Mesothelial cell of epicardium (in vitro differentiated cells): ENCODE data around the gene ARHGAP44. TPM values are rescaled to one million over a fixed set of nuclear protein-coding genes. Genes with fewer than 3 reads are reported as not detected.

Source experiments
- DNase-seq, 2 experiments: peaks; one replicate each; pipeline ENCODE4 v3.0.0; 2021; ENCODE audit warnings: low spot score in 2 of 2; ENCODE audit not compliant: unreplicated experiment in 2 of 2
- H3K27ac Mint-ChIP-seq: 2 replicates; pipeline ENCODE4 v1.8.0; 2021; ENCODE audit warnings: mixed read lengths
- H3K27me3 Mint-ChIP-seq: 2 replicates; pipeline ENCODE4 v1.8.0; 2021; ENCODE audit warnings: low read depth, mixed read lengths
- H3K36me3 Mint-ChIP-seq: 2 replicates; pipeline ENCODE4 v1.8.0; 2021; ENCODE audit warnings: mixed read lengths
- H3K4me1 Mint-ChIP-seq: 2 replicates; pipeline ENCODE4 v1.8.0; 2021; ENCODE audit warnings: mixed read lengths
- H3K4me3 Mint-ChIP-seq: 2 replicates; pipeline ENCODE4 v1.8.0; 2021; ENCODE audit warnings: mild to moderate bottlenecking, moderate library complexity, mixed read lengths
- H3K9me3 Mint-ChIP-seq: 2 replicates; pipeline ENCODE4 v1.8.0; 2021; ENCODE audit warnings: mixed read lengths
- CTCF ChIP-seq: fragments of 200-600 bp; sonication (generic); IDR thresholded peaks from one replicate; pipeline ENCODE4 v1.5.0; 2021; ENCODE audit warnings: antibody characterized with exemption; ENCODE audit not compliant: unreplicated experiment
- total RNA-seq: library from RNA; stranded (reverse); gene quantifications from 3 replicates; pipeline ENCODE4 v1.2.1, GENCODE V29; 2021

Gene ARHGAP44
- total RNA-seq, 1 donor from 2014 or later, result 11.7 TPM

GRCh38 chr17:12850996-12851395 lies 61.7 kb downstream of the ARHGAP44 start:
- H3K4me1 Mint-ChIP-seq, result no peaks in the 10 kb centered on the region
- H3K36me3 Mint-ChIP-seq, result no peaks in the 10 kb centered on the region
- no peak overlapping the region for H3K4me3 Mint-ChIP-seq
- no peak for TF ChIP-seq CTCF
- DNase-seq, result no peak
- H3K9me3 Mint-ChIP-seq, result no peaks in the 10 kb centered on the region
- no peaks in the 10 kb centered on the region for H3K27me3 Mint-ChIP-seq
- no peak overlapping the region for H3K27ac Mint-ChIP-seq

DNA sequence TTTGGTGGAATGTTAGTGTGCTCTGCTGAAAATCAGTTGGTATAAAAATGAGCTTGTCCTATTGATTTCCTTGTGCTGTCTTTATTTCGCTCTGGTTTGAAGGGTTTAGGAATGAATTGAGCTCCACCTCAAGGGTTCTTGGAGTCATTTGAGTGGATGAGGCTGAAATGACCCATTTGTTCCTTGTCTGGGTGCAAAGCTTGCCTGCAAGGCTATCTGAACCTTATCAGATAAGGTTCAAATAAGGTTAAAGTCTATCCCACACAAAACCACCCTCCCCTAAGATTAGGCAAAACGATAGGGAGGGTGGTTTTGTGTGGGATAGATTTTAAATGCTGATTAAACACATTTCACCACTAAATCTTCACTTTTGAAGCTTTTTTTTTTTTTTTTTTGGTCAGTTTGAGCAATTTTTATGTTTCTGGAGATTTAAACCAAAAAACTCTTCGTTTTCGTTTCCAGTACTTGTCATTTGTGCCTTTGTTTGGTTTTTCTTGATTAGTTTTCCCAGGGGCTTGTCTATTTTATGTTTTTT lies 62.7 kb downstream of the ARHGAP44 start:
- Mint-ChIP-seq H3K36me3 (no peaks in the 10 kb centered on the region), H3K9me3 (peaks cover 1% of the 10 kb centered on the region), H3K27me3 (no peaks in the 10 kb centered on the region), H3K4me1 (no peaks in the 10 kb centered on the region), H3K27ac (no peak overlapping the region), H3K4me3 (no peak overlapping the region)
- TF ChIP-seq CTCF, result no peak
- DNase-seq, result no peak

DNA sequence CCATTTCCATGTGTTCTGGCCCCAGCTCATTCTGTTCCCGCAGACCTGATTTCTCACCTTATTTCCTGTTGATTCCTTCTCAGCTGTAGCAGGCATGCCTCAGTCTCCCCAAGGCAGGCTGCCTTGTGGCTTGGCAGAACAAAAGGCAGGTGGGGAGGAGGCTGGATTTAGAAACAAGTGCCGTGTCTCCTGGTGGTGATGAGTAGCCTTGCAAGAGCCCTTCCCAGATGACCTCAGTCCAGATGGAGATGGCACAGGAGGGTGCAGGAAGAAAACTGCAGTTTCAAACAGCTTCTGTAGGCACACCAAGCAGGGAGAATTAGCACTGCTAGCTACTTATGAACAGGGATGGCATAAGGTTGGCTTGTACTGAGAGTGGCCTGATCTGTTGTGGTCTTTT lies 64.6 kb downstream of the ARHGAP44 start:
- Mint-ChIP-seq H3K27ac (no peak overlapping the region), H3K36me3 (no peaks in the 10 kb centered on the region), H3K4me3 (no peak overlapping the region), H3K27me3 (no peaks in the 10 kb centered on the region), H3K9me3 (peaks cover 14% of the 10 kb centered on the region), H3K4me1 (no peaks in the 10 kb centered on the region)
- TF ChIP-seq CTCF, result no peak
- no peak for DNase-seq

DNA sequence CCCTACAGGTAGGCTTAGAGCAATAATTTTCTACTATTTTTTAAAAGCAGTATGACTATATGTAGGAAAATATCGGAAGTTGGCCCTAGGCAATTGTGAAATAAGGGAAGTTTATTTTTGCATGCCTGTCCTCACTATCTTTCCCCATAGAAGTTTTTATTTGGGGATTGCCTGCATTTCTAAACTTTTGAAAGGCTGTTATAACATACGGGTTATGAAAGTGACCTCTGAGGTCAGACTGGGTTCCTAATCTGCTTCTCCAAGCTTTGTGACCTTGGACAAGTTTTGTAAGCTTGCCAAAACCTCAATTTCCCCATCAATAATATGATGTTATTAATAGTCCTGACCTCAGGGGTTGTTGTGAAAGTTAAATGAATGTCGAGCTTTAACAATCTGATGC lies 67.1 kb downstream of the ARHGAP44 start:
- H3K27ac Mint-ChIP-seq, result no peak overlapping the region
- H3K27me3 Mint-ChIP-seq, result no peaks in the 10 kb centered on the region
- no peaks in the 10 kb centered on the region for H3K36me3 Mint-ChIP-seq
- peaks cover 14% of the 10 kb centered on the region for H3K9me3 Mint-ChIP-seq
- no peak for TF ChIP-seq CTCF
- no peaks in the 10 kb centered on the region for H3K4me1 Mint-ChIP-seq
- DNase-seq, result no peak
- H3K4me3 Mint-ChIP-seq, result no peak overlapping the region

DNA sequence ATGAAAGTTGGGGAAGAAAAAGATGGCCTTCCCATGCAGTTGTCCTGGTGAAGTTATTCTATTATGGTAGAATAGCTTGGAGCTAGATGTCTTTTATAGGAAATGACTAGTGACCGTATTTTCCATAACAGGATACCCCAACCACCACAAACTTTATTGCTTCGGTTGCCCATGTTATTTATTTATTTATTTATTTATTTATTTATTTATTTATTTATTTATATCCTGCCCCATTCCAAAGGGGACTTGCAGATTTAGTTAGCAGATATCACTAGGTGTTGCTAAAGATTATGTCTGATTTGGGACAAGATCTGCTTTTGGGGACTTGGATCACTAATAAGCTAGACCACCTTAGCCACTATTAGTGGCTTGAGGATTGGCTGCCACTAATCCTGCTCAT lies 68.3 kb downstream of the ARHGAP44 start:
- Mint-ChIP-seq H3K4me1 (no peaks in the 10 kb centered on the region), H3K27ac (no peak overlapping the region), H3K36me3 (no peaks in the 10 kb centered on the region), H3K4me3 (no peak overlapping the region), H3K9me3 (peaks cover 14% of the 10 kb centered on the region), H3K27me3 (no peaks in the 10 kb centered on the region)
- no peak for TF ChIP-seq CTCF
- no peak for DNase-seq

DNA sequence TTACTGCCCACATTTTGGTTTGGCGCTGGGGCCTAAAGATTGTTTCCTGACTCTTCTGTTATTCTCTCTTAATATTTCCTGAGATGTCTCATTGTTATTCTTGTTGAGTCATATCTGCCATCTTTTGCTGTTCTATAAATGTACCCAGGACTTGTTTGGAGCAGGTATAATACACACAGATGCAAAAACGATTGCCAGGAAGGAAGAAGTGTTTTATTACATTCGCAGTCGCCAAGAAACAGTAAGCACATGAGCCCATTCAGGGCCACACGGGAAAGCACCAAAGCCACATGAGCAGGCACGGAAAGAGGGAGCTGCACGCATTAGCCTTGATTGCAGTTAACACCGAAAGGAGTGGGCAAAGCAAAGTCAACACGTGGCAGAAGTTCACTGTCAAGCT lies 70.2 kb downstream of the ARHGAP44 start:
- Mint-ChIP-seq H3K36me3 (no peaks in the 10 kb centered on the region), H3K9me3 (peaks cover 16% of the 10 kb centered on the region), H3K27ac (no peak overlapping the region), H3K4me3 (no peak overlapping the region), H3K4me1 (no peaks in the 10 kb centered on the region), H3K27me3 (no peaks in the 10 kb centered on the region)
- no peak for DNase-seq
- TF ChIP-seq CTCF, result no peak
